ENCODE measurements around the gene ELOA.

- TF ChIP-seq FOXM1 (IDR thresholded peaks at IDR 0.05; ENCODE audit: low read depth) = no peak
- no peak for TF ChIP-seq FOXM1 (CRISPR knock-in tag; IDR thresholded peaks at IDR 0.05; ENCODE audit: low read depth)
- TF ChIP-seq HNRNPL (IDR thresholded peaks at IDR 0.05; ENCODE audit: low read depth, low read length) = no peak
- TF ChIP-seq UBTF (IDR thresholded peaks at IDR 0.05; ENCODE audit: borderline replicate concordance in 1 of 2, low read depth in 2 of 2, low read length in 2 of 2) = no peak
- no peak for TF ChIP-seq ADNP (tag; IDR thresholded peaks at IDR 0.05)
- TF ChIP-seq SUPT5H (IDR thresholded peaks at IDR 0.05) = no peak
- TF ChIP-seq CBX5 (IDR thresholded peaks at IDR 0.05; ENCODE audit: borderline replicate concordance, low read depth) = no peak
- TF ChIP-seq, protein P1, sequence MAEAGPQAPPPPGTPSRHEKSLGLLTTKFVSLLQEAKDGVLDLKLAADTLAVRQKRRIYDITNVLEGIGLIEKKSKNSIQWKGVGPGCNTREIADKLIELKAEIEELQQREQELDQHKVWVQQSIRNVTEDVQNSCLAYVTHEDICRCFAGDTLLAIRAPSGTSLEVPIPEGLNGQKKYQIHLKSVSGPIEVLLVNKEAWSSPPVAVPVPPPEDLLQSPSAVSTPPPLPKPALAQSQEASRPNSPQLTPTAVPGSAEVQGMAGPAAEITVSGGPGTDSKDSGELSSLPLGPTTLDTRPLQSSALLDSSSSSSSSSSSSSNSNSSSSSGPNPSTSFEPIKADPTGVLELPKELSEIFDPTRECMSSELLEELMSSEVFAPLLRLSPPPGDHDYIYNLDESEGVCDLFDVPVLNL (CRISPR knock-in tag; IDR thresholded peaks at IDR 0.05; ENCODE audit: low read depth) = no peak
- TF ChIP-seq, protein P2, sequence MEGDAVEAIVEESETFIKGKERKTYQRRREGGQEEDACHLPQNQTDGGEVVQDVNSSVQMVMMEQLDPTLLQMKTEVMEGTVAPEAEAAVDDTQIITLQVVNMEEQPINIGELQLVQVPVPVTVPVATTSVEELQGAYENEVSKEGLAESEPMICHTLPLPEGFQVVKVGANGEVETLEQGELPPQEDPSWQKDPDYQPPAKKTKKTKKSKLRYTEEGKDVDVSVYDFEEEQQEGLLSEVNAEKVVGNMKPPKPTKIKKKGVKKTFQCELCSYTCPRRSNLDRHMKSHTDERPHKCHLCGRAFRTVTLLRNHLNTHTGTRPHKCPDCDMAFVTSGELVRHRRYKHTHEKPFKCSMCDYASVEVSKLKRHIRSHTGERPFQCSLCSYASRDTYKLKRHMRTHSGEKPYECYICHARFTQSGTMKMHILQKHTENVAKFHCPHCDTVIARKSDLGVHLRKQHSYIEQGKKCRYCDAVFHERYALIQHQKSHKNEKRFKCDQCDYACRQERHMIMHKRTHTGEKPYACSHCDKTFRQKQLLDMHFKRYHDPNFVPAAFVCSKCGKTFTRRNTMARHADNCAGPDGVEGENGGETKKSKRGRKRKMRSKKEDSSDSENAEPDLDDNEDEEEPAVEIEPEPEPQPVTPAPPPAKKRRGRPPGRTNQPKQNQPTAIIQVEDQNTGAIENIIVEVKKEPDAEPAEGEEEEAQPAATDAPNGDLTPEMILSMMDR (IDR thresholded peaks at IDR 0.05 in 2 of 3, conservative IDR thresholded peaks at IDR 0.05 in 1 of 3; ENCODE audit: insufficient read depth in 2 of 3, low read depth in 1 of 3, low read length in 3 of 3) = no peak
- TF ChIP-seq CHD4 (IDR thresholded peaks at IDR 0.05; ENCODE audit: insufficient read depth, insufficient replicate concordance, low read depth, low read length, poor library complexity, severe bottlenecking) = no peak
- TF ChIP-seq NFRKB (IDR thresholded peaks at IDR 0.05; ENCODE audit: low read depth) = no peak
- TF ChIP-seq ZNF311 (CRISPR knock-in tag; IDR thresholded peaks at IDR 0.05) = no peak
Measured at GRCh38 chr1:23807453-23807852, 64.2 kb downstream of the ELOA start.

Data from K562 (cell line).